HG03520 (cell line): ENCODE measurements around the gene GRIA4.
A peak's percentile ranks its signal among the peaks of the same experiment; 100 is the strongest.
"Not testable (repeated sequence)": the region's sequence is repeated elsewhere in the genome, so short reads cannot be mapped to it uniquely, and the experiment has no call there.

ENCODE experiments used
- ATAC-seq: cut with Tn5 transposase; IDR thresholded peaks from one replicate; pipeline ENCODE4 v1.9.1; 2021; ENCODE audit warnings: mild to moderate bottlenecking, moderate library complexity; ENCODE audit not compliant: unreplicated experiment

Gene GRIA4

GRCh38 chr11:105979997-105980703 is 370.3 kb downstream of the GRIA4 start:
- ATAC-seq, result no peak

GRCh38 chr11:105986554-105986953 is 376.7 kb downstream of the GRIA4 start:
- ATAC-seq, result no peak

GRCh38 chr11:105988197-105988596 is 378.3 kb downstream of the GRIA4 start:
- no peak for ATAC-seq

GRCh38 chr11:105989124-105989523 is 379.3 kb downstream of the GRIA4 start:
- ATAC-seq, result no peak

- no peak for ATAC-seq
These were observed 382.0 kb downstream of the GRIA4 start for GRCh38 chr11:105991888-105992287.

GRCh38 chr11:106001304-106002012 is 391.6 kb downstream of the GRIA4 start:
- no peak for ATAC-seq

- ATAC-seq, result not testable (repeated sequence)
These were observed 393.2 kb downstream of the GRIA4 start for GRCh38 chr11:106003094-106003493.

GRCh38 chr11:106011481-106011880 is 401.6 kb downstream of the GRIA4 start:
- no peak for ATAC-seq

GRCh38 chr11:106012744-106013143 is 402.9 kb downstream of the GRIA4 start:
- no peak for ATAC-seq

GRCh38 chr11:106014035-106014434 is 404.2 kb downstream of the GRIA4 start:
- no peak for ATAC-seq

GRCh38 chr11:106014620-106015019 is 404.7 kb downstream of the GRIA4 start:
- ATAC-seq, result no peak

GRCh38 chr11:106015066-106015465 is 405.2 kb downstream of the GRIA4 start:
- ATAC-seq, result no peak

- ATAC-seq, result no peak
These were observed 407.2 kb downstream of the GRIA4 start for GRCh38 chr11:106017093-106017492.

GRCh38 chr11:106021181-106021966 is 411.5 kb downstream of the GRIA4 start:
- ATAC-seq, result peak; percentile 6

GRCh38 chr11:106021967-106022794 is 412.3 kb downstream of the GRIA4 start, which contains the start of gene MSANTD4:
MSANTD4 (minus strand) TSS chr11:106022240; CDS start chr11:106010917, 11,323 bp downstream.
- peak; percentile 98 for ATAC-seq

GRCh38 chr11:106022795-106023275 is 413.0 kb downstream of the GRIA4 start:
- ATAC-seq, result no peak

GRCh38 chr11:106030609-106031008 is 420.7 kb downstream of the GRIA4 start:
- no peak for ATAC-seq

GRCh38 chr11:106031202-106031810 is 421.4 kb downstream of the GRIA4 start:
- peak; percentile 65 for ATAC-seq
